ENCODE results near the gene CNR1.

Gene CNR1

DNA sequence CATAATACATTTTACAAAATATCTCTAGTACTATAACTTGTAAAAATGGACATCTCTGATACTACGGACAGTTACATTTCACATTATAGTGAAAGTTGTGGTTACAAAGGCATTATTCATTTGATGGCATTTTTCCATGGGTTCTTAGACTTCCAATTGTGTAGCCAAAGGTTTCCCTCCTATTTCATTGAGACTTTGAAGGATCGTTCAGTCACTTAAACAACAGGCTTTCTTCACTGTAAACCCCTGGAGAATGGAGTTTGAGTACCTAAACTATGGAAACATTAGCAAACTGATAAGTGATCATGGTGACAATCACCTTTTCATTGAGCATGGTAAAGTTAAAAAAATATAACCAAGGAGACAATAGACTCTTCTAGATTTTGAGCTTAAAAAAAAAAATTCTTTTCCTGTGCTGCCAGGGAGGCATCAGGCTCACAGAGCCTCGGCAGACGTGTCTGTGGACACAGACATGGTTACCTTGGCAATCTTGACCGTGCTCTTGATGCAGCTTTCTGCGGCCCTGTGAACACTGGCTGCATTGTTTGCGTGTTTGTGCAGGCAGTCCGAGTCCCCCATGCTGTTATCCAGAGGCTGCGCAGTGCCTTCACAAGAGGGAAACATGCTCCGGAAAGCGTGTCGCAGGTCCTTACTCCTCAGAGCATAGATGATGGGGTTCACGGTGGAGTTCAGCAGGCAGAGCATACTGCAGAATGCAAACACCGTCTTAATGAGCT is 22.6 kb downstream of the CNR1 start:
- 94% methylated on average over 13 of the region's 14 CpGs for WGBS
- H3K36me3 ChIP-seq (ENCODE audit: insufficient read depth, low read length) = no peaks in the 10 kb centered on the region
- H3K27ac ChIP-seq (ENCODE audit: low read depth, low read length) = no peak overlapping the region
- H3K4me3 ChIP-seq (ENCODE audit: low read length) = no peak overlapping the region
- H3K9me3 ChIP-seq (ENCODE audit: insufficient read depth, low read depth, low read length) = no peaks in the 10 kb centered on the region
- no peak overlapping the region for H3K9ac ChIP-seq (ENCODE audit: low read depth, low read length)
- H3K27me3 ChIP-seq (ENCODE audit: insufficient read depth, low read length) = no peaks in the 10 kb centered on the region; the same call in 1 of the 2 replicates
- H3K4me1 ChIP-seq (ENCODE audit: insufficient read depth, low read length) = peaks cover 21% of the 10 kb centered on the region

DNA sequence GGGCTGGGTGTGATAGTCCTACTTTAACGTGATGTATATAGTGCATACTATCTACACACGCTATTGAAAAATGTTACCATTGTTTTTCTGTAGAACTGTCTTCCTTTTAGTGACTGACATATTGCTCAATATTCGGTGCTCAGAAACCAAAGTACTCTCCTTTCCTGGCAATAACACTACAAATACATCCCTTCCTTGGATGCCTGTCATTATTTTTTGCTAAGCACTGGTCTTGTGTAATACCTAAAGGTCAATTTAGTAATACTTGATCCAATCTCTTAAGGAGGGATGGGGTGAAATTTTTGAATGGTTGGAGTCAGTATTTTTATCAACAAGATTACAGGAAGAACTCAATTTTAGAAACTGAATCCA is 23.9 kb downstream of the CNR1 start:
- H3K9ac ChIP-seq (ENCODE audit: low read depth, low read length) = no peak overlapping the region
- H3K36me3 ChIP-seq (ENCODE audit: insufficient read depth, low read length) = no peaks in the 10 kb centered on the region
- H3K9me3 ChIP-seq (ENCODE audit: insufficient read depth, low read depth, low read length) = no peaks in the 10 kb centered on the region
- H3K4me3 ChIP-seq (ENCODE audit: low read length) = no peak overlapping the region
- no peak overlapping the region for H3K27ac ChIP-seq (ENCODE audit: low read depth, low read length)
- no peaks in the 10 kb centered on the region; the same call in 1 of the 2 replicates for H3K27me3 ChIP-seq (ENCODE audit: insufficient read depth, low read length)
- peaks cover 21% of the 10 kb centered on the region for H3K4me1 ChIP-seq (ENCODE audit: insufficient read depth, low read length)
- 96% methylated on average over 3 of the region's 3 CpGs for WGBS

DNA sequence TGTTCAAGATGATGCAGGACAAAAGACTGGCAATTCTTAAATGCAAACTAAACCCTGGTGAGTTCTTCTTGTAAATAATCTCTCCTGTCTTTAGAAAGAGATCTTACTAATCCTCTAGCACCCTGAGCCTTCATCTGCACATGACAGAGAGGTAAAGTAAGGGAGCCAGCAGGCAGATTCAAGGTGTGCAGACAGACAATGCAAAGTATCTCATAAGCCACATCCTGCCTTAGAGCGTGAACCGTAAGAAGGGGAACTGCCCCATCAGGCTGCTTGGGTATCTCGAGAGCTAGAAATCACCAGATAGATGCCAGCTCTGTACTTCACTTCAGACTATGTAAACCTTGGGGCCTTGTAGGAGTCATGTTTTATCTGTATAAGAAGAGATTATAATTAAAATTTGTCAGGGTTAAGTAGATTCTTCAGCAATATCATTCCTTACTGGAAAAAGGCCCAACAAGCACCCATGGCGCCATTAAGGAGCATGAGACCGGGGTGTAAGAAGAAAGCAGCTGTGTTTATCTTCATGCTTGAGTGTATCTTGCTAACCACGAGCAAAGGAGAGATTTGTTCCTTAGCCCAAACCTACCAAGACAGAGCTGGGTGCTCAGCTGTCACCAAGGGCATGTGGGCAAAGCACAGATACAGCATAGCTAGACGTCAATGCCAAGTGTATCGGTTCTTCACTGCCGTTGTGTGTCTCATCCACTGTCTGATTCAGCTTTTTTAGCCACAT is 24.4 kb downstream of the CNR1 start:
- Histone ChIP-seq H3K4me3 (ENCODE audit: low read length) (no peak overlapping the region), H3K27me3 (ENCODE audit: insufficient read depth, low read length) (no peaks in the 10 kb centered on the region; the same call in 1 of the 2 replicates), H3K27ac (ENCODE audit: low read depth, low read length) (no peak overlapping the region), H3K9me3 (ENCODE audit: insufficient read depth, low read depth, low read length) (no peaks in the 10 kb centered on the region), H3K9ac (ENCODE audit: low read depth, low read length) (no peak overlapping the region), H3K36me3 (ENCODE audit: insufficient read depth, low read length) (no peaks in the 10 kb centered on the region), H3K4me1 (ENCODE audit: insufficient read depth, low read length) (peaks cover 21% of the 10 kb centered on the region)
- 91% methylated on average over 9 of the region's 9 CpGs for WGBS

DNA sequence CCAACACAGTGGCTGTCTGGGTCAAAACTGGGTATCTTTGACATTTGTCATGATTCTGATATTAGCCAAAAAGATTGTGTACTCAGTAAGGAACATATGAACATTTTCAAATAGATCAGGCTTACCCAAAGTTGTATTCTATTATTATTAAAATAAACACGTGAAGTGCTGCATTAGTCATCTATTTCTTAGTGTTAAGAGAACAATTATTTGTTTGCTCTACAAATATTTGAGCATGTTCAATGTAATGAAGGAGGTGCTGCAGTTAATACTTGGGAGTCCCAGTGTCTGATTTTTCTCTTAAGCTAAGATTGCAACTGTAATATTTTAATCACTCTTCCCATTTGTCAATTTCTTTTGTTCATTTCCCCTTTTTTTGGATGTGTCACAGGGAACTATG is 28.2 kb downstream of the CNR1 start:
- H3K4me3 ChIP-seq (ENCODE audit: low read length) = no peak overlapping the region
- no peaks in the 10 kb centered on the region; the same call in 1 of the 2 replicates for H3K27me3 ChIP-seq (ENCODE audit: insufficient read depth, low read length)
- no peak overlapping the region for H3K9ac ChIP-seq (ENCODE audit: low read depth, low read length)
- H3K27ac ChIP-seq (ENCODE audit: low read depth, low read length) = no peak overlapping the region
- H3K4me1 ChIP-seq (ENCODE audit: insufficient read depth, low read length) = peaks cover 21% of the 10 kb centered on the region
- 100% methylated on average over 1 of the region's 1 CpG for WGBS
- no peaks in the 10 kb centered on the region for H3K9me3 ChIP-seq (ENCODE audit: insufficient read depth, low read depth, low read length)
- no peaks in the 10 kb centered on the region for H3K36me3 ChIP-seq (ENCODE audit: insufficient read depth, low read length)

DNA sequence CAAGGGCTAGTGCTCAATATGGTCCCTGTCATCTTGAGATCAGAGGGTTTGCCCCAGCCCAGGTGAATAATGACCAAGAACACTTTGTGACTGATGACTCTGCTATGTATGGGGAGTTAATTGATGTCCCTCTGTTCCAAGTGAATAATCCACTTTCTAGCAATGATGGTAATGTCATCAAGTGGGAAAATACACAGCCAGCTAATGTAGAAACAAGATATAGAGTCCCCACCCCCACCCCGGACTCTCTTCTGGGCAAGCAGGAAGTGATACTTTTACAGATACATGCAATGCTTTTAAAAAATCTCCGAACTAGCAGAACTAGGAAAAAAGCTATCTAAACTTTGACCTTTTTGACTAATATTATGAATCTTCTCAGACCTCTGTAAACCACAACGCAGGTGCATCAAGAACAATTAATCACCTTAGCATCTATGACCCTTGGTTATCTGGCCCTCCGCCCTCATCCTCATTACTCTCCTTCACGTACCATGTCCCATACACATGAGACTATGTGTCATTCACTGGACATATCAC is 30.5 kb downstream of the CNR1 start:
- Histone ChIP-seq H3K27me3 (ENCODE audit: insufficient read depth, low read length) (no peaks in the 10 kb centered on the region), H3K27ac (ENCODE audit: low read depth, low read length) (no peak overlapping the region), H3K36me3 (ENCODE audit: insufficient read depth, low read length) (no peaks in the 10 kb centered on the region), H3K9me3 (ENCODE audit: insufficient read depth, low read depth, low read length) (no peaks in the 10 kb centered on the region), H3K4me1 (ENCODE audit: insufficient read depth, low read length) (peaks cover 7% of the 10 kb centered on the region; the same call in 1 of the 2 replicates), H3K4me3 (ENCODE audit: low read length) (no peak overlapping the region), H3K9ac (ENCODE audit: low read depth, low read length) (no peak overlapping the region)
- WGBS = 94% methylated on average over 5 of the region's 5 CpGs

DNA sequence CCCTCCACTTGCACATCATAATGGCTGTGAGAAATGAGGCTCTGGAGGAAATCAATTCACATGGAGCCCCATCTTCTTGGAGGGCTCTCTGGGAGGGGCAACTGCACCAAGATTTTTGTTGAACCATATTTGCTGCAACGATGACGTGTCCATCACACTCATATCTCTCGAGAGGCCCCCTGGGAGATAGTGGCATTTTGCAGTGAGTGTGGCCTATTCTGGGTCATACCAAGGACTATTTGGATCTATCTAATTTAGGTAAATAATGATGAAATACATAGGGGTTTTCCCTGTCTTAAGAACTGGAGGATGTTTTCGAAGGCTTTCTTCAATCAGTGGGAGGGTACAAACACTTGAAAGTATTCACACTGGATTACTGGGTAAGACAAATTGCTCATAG is 31.6 kb downstream of the CNR1 start:
- 93% methylated on average over 4 of the region's 4 CpGs for WGBS
- H3K36me3 ChIP-seq (ENCODE audit: insufficient read depth, low read length) = no peaks in the 10 kb centered on the region
- H3K9ac ChIP-seq (ENCODE audit: low read depth, low read length) = no peak overlapping the region
- H3K4me1 ChIP-seq (ENCODE audit: insufficient read depth, low read length) = no peaks in the 10 kb centered on the region
- H3K27me3 ChIP-seq (ENCODE audit: insufficient read depth, low read length) = no peaks in the 10 kb centered on the region
- no peak overlapping the region for H3K4me3 ChIP-seq (ENCODE audit: low read length)
- no peaks in the 10 kb centered on the region for H3K9me3 ChIP-seq (ENCODE audit: insufficient read depth, low read depth, low read length)
- no peak overlapping the region for H3K27ac ChIP-seq (ENCODE audit: low read depth, low read length)

DNA sequence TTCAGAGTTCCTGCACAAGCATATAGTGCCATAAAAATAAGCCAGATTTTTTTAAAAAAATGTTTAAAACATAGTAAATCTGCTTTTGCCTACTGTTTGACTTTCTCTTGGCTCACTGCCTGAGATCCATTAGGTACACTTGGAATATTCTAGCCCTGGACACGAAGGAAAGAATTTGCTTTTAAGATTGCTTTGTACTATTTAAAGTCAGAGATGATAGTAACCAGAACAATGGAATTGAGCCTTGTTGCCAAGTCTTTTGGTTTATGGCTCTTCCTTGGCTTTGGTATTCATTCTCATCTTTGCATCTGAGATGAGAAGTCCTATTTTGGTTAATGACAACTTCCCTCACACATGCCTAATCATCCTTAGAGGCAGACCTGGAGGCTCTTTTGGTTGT is 32.4 kb downstream of the CNR1 start:
- no peaks in the 10 kb centered on the region for H3K9me3 ChIP-seq (ENCODE audit: insufficient read depth, low read depth, low read length)
- H3K4me1 ChIP-seq (ENCODE audit: insufficient read depth, low read length) = peaks cover 4% of the 10 kb centered on the region; the same call in 1 of the 2 replicates
- H3K4me3 ChIP-seq (ENCODE audit: low read length) = no peak overlapping the region
- WGBS = 82% methylated on average over 1 of the region's 1 CpG
- no peaks in the 10 kb centered on the region for H3K36me3 ChIP-seq (ENCODE audit: insufficient read depth, low read length)
- no peak overlapping the region for H3K27ac ChIP-seq (ENCODE audit: low read depth, low read length)
- H3K27me3 ChIP-seq (ENCODE audit: insufficient read depth, low read length) = no peaks in the 10 kb centered on the region
- no peak overlapping the region for H3K9ac ChIP-seq (ENCODE audit: low read depth, low read length)

DNA sequence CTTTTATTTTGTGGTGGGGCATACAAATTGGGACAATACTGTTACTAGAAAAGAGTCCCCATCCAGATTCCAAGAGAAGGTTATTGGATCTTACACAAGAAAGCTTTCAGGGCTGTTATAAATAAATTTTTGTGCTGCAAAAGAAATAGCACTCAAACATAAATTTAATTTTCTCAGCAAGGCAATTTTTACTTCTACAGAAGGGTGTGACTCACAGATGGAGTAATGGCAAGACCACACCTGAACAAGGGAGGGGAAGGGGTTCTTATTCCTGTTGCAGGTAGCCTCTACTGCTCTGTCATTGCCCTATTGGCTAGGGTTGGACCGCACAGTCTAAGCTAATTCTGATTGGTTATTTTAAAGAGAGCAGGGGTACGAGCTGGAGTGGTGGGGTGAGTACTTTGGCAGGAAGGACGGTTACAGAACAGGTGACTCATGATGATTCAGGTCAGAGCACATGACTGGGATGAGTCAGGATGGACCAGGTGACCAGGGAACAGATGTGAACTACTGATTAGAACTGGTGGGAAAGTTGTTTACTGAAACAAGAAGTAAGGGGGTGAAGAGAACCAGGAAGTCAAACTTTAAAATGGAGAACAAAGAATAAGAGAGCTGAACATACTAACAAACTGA is 41.1 kb downstream of the CNR1 start:
- Histone ChIP-seq H3K9me3 (ENCODE audit: insufficient read depth, low read depth, low read length) (peaks cover 17% of the 10 kb centered on the region), H3K4me3 (ENCODE audit: low read length) (no peak overlapping the region), H3K9ac (ENCODE audit: low read depth, low read length) (no peak overlapping the region), H3K27ac (ENCODE audit: low read depth, low read length) (no peak overlapping the region), H3K4me1 (ENCODE audit: insufficient read depth, low read length) (peaks cover 17% of the 10 kb centered on the region; the same call in 1 of the 2 replicates), H3K36me3 (ENCODE audit: insufficient read depth, low read length) (no peaks in the 10 kb centered on the region), H3K27me3 (ENCODE audit: insufficient read depth, low read length) (no peaks in the 10 kb centered on the region)
- 91% methylated on average over 3 of the region's 3 CpGs for WGBS

DNA sequence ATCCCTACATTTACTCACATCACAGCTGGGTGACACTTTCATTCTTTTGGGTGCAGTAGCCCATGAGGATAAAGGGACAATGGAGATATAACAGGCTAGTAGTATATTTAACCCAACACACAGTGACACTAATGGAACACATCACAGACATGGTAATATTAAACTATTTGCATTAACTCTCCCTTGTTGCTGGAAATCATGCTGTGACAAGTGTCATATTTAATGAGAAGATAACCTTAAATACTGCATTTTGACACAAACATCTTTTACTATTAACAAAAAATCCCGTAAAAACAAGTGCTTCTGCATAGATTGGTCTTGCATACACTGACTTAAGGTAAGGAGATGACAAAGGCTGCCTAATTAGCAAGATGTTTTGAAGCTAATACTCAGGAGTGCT is 45.5 kb downstream of the CNR1 start:
- H3K27me3 ChIP-seq (ENCODE audit: insufficient read depth, low read length) = no peaks in the 10 kb centered on the region
- no peak overlapping the region for H3K27ac ChIP-seq (ENCODE audit: low read depth, low read length)
- WGBS = 100% methylated on average over 1 of the region's 1 CpG
- peaks cover 17% of the 10 kb centered on the region for H3K9me3 ChIP-seq (ENCODE audit: insufficient read depth, low read depth, low read length)
- no peak overlapping the region for H3K4me3 ChIP-seq (ENCODE audit: low read length)
- H3K4me1 ChIP-seq (ENCODE audit: insufficient read depth, low read length) = peaks cover 7% of the 10 kb centered on the region; the same call in 1 of the 2 replicates
- H3K36me3 ChIP-seq (ENCODE audit: insufficient read depth, low read length) = no peaks in the 10 kb centered on the region
- no peak overlapping the region for H3K9ac ChIP-seq (ENCODE audit: low read depth, low read length)

DNA sequence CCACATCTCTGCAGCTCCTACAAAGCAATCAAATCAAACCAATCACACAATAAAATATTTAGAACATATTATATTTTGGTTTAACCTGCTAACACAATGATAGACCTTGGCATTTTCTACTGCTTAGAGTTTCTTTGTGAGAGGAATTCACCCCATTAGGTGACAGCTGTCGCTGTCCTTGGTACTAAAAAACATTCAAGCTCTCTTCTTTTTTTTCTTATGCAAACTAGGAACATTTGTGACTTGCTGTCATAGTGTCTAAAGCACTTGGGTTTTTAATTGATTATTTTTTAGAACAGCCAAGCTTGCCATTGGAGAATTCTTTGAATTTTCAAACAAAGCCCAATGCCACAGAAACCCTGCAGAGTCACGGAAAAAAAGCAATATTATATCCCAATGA is 46.4 kb downstream of the CNR1 start:
- WGBS = 38% methylated on average over 2 of the region's 2 CpGs
- H3K36me3 ChIP-seq (ENCODE audit: insufficient read depth, low read length) = no peaks in the 10 kb centered on the region

DNA sequence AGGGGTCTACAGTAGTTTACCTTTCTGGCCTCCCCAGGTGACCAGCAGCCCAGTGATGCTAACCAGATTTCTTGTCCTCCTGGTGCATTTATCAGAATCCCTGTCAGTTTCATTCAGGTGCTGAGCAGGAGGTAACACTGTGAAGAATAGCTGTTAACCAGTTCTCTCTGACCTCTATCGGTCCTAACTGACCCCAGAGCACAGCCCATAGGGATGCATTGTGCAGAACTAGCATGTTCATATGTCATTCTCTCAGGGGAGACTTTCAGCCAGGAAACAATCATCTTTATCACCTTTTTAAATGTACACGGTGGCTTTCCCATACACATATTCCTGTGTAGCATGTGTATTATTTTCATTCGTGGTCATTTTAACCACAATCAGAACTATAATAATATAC is 49.9 kb downstream of the CNR1 start:
- WGBS = 84% methylated on average over 3 of the region's 3 CpGs
- no peaks in the 10 kb centered on the region for H3K9me3 ChIP-seq (ENCODE audit: insufficient read depth, low read depth, low read length)
- H3K27me3 ChIP-seq (ENCODE audit: insufficient read depth, low read length) = no peaks in the 10 kb centered on the region
- H3K27ac ChIP-seq (ENCODE audit: low read depth, low read length) = no peak overlapping the region
- H3K4me1 ChIP-seq (ENCODE audit: insufficient read depth, low read length) = peaks cover 7% of the 10 kb centered on the region; the same call in 1 of the 2 replicates
- H3K9ac ChIP-seq (ENCODE audit: low read depth, low read length) = no peak overlapping the region
- H3K4me3 ChIP-seq (ENCODE audit: low read length) = no peak overlapping the region
- no peaks in the 10 kb centered on the region for H3K36me3 ChIP-seq (ENCODE audit: insufficient read depth, low read length)

More for the DNA sequence above, 46.4 kb downstream of the CNR1 start:
- Histone ChIP-seq H3K27ac (ENCODE audit: low read depth, low read length) (no peak overlapping the region), H3K4me3 (ENCODE audit: low read length) (no peak overlapping the region), H3K9ac (ENCODE audit: low read depth, low read length) (no peak overlapping the region), H3K9me3 (ENCODE audit: insufficient read depth, low read depth, low read length) (peaks cover 11% of the 10 kb centered on the region), H3K27me3 (ENCODE audit: insufficient read depth, low read length) (no peaks in the 10 kb centered on the region), H3K4me1 (ENCODE audit: insufficient read depth, low read length) (peaks cover 7% of the 10 kb centered on the region; the same call in 1 of the 2 replicates)
